MM.1S (cell line): Measurements from ENCODE around the gene ASB6.

ENCODE experiments used
- DNase-seq: peaks from one replicate; pipeline ENCODE4 v3.0.0-alpha.2; 2015
- H2AFZ ChIP-seq: fragments of 300-600 bp; sonication (generic); 2 replicates; pipeline ENCODE4 v1.6.0; 2016; ENCODE audit warnings: antibody characterized with exemption, low read length
- H3F3A ChIP-seq: fragments of 300-600 bp; sonication (generic); 2 replicates; pipeline ENCODE4 v1.6.1; 2016; ENCODE audit warnings: mild to moderate bottlenecking, antibody characterized with exemption, low read length, moderate library complexity, mixed read lengths; ENCODE audit not compliant: insufficient read depth
- H3K27ac ChIP-seq: fragments of 300-600 bp; sonication (generic); 2 replicates; pipeline ENCODE4 v1.5.1; 2016; ENCODE audit warnings: mild to moderate bottlenecking, low read length
- H3K27me3 ChIP-seq: fragments of 300-600 bp; sonication (generic); replicated peaks from 2 replicates; pipeline ENCODE4 v1.6.0; 2016; ENCODE audit warnings: low read length; ENCODE audit not compliant: insufficient read depth
- H3K36me3 ChIP-seq: fragments of 300-600 bp; sonication (generic); replicated peaks from 2 replicates; pipeline ENCODE4 v1.6.1; 2016; ENCODE audit warnings: mild to moderate bottlenecking, low read length, mixed read lengths; ENCODE audit not compliant: insufficient read depth
- H3K4me1 ChIP-seq: fragments of 300-600 bp; sonication (generic); 2 replicates; pipeline ENCODE4 v1.6.1; 2016; ENCODE audit warnings: low read length, mixed read lengths
- H3K4me2 ChIP-seq: fragments of 300-600 bp; sonication (generic); 2 replicates; pipeline ENCODE4 v1.6.0; 2016; ENCODE audit warnings: low read depth, low read length
- H3K4me3 ChIP-seq: fragments of 300-600 bp; sonication (generic); 2 replicates; pipeline ENCODE4 v1.5.1; 2016; ENCODE audit warnings: low read length, mixed read lengths
- H3K79me2 ChIP-seq: fragments of 300-600 bp; sonication (generic); 2 replicates; pipeline ENCODE4 v1.6.1; 2016; ENCODE audit warnings: mixed run types, low read length, mixed read lengths
- H3K9ac ChIP-seq: fragments of 300-600 bp; sonication (generic); 2 replicates; pipeline ENCODE4 v1.6.1; 2016; ENCODE audit warnings: low read length, mixed read lengths
- H3K9me2 ChIP-seq: fragments of 300-600 bp; sonication (generic); replicated peaks from 2 replicates; pipeline ENCODE4 v1.6.1; 2016; ENCODE audit warnings: mild to moderate bottlenecking, low read length, mixed read lengths; ENCODE audit not compliant: insufficient read depth
- H3K9me3 ChIP-seq: fragments of 300-600 bp; sonication (generic); replicated peaks from 2 replicates; pipeline ENCODE4 v1.6.1; 2016; ENCODE audit warnings: mild to moderate bottlenecking, low read length, mixed read lengths; ENCODE audit not compliant: insufficient read depth
- H4K20me1 ChIP-seq: fragments of 300-600 bp; sonication (generic); 2 replicates; pipeline ENCODE4 v1.6.1; 2016; ENCODE audit warnings: mild to moderate bottlenecking, low read length, moderate library complexity, mixed read lengths; ENCODE audit not compliant: insufficient read depth
- EZH2 ChIP-seq: fragments of 300-600 bp; sonication (generic); optimal IDR thresholded peaks from 2 replicates; pipeline ENCODE3; 2017; ENCODE audit warnings: low read depth, mild to moderate bottlenecking, antibody characterized with exemption, low read length, mixed read lengths
- EZH2phosphoT487 ChIP-seq: fragments of 300-600 bp; sonication (generic); IDR thresholded peaks from 2 replicates; pipeline ENCODE4 v1.6.1; 2018; ENCODE audit warnings: antibody characterized with exemption, low read length
- TF ChIP-seq, protein P1 (sequence below): fragments of 300-600 bp; sonication (generic); IDR thresholded peaks from 2 replicates; pipeline ENCODE4 v1.5.1; 2016; ENCODE audit warnings: antibody characterized with exemption, low read length, mixed read lengths

ASB6 gene

GRCh38 chr9:129644902-129645301 is 3.0 kb upstream of the ASB6 start:
- Histone ChIP-seq H3K79me2 (peaks cover 21% of the 10 kb centered on the region), H3K36me3 (no peaks in the 10 kb centered on the region), H3K4me1 (peaks cover 9% of the 10 kb centered on the region), H3F3A (peaks cover 3% of the 10 kb centered on the region; the same call in 1 of the 2 replicates), H3K27ac (no peak overlapping the region), H3K4me2 (no peak overlapping the region), H3K9ac (no peak overlapping the region), H3K4me3 (no peak overlapping the region), H3K9me3 (no peaks in the 10 kb centered on the region), H4K20me1 (no peaks in the 10 kb centered on the region; the same call in 1 of the 2 replicates), H2AFZ (no peak overlapping the region), H3K9me2 (no peaks in the 10 kb centered on the region), H3K27me3 (peaks cover 58% of the 10 kb centered on the region)
- TF ChIP-seq EZH2phosphoT487, result no peak
- no peak for TF ChIP-seq EZH2
- TF ChIP-seq, protein P1, sequence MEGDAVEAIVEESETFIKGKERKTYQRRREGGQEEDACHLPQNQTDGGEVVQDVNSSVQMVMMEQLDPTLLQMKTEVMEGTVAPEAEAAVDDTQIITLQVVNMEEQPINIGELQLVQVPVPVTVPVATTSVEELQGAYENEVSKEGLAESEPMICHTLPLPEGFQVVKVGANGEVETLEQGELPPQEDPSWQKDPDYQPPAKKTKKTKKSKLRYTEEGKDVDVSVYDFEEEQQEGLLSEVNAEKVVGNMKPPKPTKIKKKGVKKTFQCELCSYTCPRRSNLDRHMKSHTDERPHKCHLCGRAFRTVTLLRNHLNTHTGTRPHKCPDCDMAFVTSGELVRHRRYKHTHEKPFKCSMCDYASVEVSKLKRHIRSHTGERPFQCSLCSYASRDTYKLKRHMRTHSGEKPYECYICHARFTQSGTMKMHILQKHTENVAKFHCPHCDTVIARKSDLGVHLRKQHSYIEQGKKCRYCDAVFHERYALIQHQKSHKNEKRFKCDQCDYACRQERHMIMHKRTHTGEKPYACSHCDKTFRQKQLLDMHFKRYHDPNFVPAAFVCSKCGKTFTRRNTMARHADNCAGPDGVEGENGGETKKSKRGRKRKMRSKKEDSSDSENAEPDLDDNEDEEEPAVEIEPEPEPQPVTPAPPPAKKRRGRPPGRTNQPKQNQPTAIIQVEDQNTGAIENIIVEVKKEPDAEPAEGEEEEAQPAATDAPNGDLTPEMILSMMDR, result no peak
- DNase-seq, result no peak

GRCh38 chr9:129644365-129644764 is 2.4 kb upstream of the ASB6 start:
- H3F3A ChIP-seq, result peaks cover 6% of the 10 kb centered on the region; the same call in 1 of the 2 replicates
- H3K79me2 ChIP-seq, result peaks cover 26% of the 10 kb centered on the region
- H3K9me2 ChIP-seq, result no peaks in the 10 kb centered on the region
- peaks cover 52% of the 10 kb centered on the region for H3K27me3 ChIP-seq
- H2AFZ ChIP-seq, result no peak overlapping the region
- no peak overlapping the region for H3K4me3 ChIP-seq
- no peak overlapping the region for H3K9ac ChIP-seq
- no peak for TF ChIP-seq EZH2
- TF ChIP-seq EZH2phosphoT487, result no peak
- TF ChIP-seq, protein P1, result no peak
- DNase-seq, result no peak
- H3K36me3 ChIP-seq, result no peaks in the 10 kb centered on the region
- H3K27ac ChIP-seq, result no peak overlapping the region
- H3K9me3 ChIP-seq, result no peaks in the 10 kb centered on the region
- no peak overlapping the region for H3K4me2 ChIP-seq
- H3K4me1 ChIP-seq, result peaks cover 9% of the 10 kb centered on the region
- no peaks in the 10 kb centered on the region; the same call in 1 of the 2 replicates for H4K20me1 ChIP-seq

DNA sequence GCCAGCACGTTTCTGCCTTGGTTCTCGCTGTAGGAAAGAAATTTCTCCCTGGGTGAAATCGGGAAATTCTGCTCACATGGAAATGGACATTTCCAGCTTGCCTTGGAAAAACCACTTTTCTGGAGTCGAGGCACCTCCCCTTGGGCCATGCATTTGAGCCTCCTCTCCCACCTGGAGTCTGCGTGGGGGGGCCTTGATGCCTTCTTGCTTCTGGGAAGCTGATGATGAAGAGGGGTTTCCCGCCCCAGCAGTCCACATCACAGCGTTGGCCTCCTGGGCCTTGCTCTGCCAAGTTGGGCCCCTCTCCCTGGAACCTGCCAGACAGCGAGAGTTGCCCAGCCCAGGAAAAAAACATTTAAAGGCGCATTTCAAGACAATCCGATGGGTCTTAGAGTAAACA is 1.8 kb upstream of the ASB6 start:
- DNase-seq, result no peak
- Histone ChIP-seq H3K79me2 (peaks cover 29% of the 10 kb centered on the region), H3K27me3 (peaks cover 48% of the 10 kb centered on the region), H3K4me1 (peaks cover 9% of the 10 kb centered on the region), H3K27ac (no peak overlapping the region), H3K9ac (no peak overlapping the region), H3K4me3 (no peak overlapping the region), H4K20me1 (no peaks in the 10 kb centered on the region; the same call in 1 of the 2 replicates), H3K36me3 (no peaks in the 10 kb centered on the region), H3K9me2 (no peaks in the 10 kb centered on the region), H3K4me2 (no peak overlapping the region), H3F3A (peaks cover 6% of the 10 kb centered on the region; the same call in 1 of the 2 replicates), H2AFZ (no peak overlapping the region), H3K9me3 (no peaks in the 10 kb centered on the region)
- TF ChIP-seq, protein P1, result no peak
- no peak for TF ChIP-seq EZH2
- TF ChIP-seq EZH2phosphoT487, result no peak
